ENCODE results near the gene OAS3. TPM values are rescaled to one million over a fixed set of nuclear protein-coding genes. Genes with fewer than 3 reads are reported as not detected.

OAS3 gene
- total RNA-seq, 1 experiment from 2014 or later: 1.2 TPM

DNA sequence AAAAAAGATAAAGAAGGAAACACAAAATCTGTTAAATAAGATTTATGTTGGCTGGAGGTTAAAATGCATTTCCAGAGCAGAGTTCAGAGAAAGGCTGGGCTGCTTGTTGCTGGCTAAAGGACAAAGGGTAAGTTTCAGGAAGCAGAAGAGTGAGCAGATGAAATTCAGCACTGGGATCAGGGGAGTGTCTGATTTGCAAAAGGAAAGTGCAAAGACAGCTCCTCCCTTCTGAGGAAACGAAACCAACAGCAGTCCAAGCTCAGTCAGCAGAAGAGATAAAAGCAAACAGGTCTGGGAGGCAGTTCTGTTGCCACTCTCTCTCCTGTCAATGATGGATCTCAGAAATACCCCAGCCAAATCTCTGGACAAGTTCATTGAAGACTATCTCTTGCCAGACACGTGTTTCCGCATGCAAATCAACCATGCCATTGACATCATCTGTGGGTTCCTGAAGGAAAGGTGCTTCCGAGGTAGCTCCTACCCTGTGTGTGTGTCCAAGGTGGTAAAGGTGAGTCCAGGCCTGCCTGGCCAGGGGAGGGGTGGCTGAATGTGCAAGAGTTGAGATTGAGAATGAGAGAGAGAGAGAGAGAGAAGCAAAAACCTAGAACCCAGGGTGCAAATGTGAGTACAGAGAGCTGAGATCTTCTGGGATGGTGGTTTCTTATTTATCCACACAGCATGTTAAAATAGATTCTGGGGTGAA, 31.4 kb upstream of the OAS3 start, which contains the start of gene OAS1 (continued):
- TF ChIP-seq, protein P1, sequence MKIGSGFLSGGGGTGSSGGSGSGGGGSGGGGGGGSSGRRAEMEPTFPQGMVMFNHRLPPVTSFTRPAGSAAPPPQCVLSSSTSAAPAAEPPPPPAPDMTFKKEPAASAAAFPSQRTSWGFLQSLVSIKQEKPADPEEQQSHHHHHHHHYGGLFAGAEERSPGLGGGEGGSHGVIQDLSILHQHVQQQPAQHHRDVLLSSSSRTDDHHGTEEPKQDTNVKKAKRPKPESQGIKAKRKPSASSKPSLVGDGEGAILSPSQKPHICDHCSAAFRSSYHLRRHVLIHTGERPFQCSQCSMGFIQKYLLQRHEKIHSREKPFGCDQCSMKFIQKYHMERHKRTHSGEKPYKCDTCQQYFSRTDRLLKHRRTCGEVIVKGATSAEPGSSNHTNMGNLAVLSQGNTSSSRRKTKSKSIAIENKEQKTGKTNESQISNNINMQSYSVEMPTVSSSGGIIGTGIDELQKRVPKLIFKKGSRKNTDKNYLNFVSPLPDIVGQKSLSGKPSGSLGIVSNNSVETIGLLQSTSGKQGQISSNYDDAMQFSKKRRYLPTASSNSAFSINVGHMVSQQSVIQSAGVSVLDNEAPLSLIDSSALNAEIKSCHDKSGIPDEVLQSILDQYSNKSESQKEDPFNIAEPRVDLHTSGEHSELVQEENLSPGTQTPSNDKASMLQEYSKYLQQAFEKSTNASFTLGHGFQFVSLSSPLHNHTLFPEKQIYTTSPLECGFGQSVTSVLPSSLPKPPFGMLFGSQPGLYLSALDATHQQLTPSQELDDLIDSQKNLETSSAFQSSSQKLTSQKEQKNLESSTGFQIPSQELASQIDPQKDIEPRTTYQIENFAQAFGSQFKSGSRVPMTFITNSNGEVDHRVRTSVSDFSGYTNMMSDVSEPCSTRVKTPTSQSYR (CRISPR knock-in tag; IDR thresholded peaks at IDR 0.05): no peak
- no peak for TF ChIP-seq SOX15 (CRISPR knock-in tag; IDR thresholded peaks at IDR 0.05)
- TF ChIP-seq TEAD1 (CRISPR knock-in tag; IDR thresholded peaks at IDR 0.05): no peak
- TF ChIP-seq, protein P2, sequence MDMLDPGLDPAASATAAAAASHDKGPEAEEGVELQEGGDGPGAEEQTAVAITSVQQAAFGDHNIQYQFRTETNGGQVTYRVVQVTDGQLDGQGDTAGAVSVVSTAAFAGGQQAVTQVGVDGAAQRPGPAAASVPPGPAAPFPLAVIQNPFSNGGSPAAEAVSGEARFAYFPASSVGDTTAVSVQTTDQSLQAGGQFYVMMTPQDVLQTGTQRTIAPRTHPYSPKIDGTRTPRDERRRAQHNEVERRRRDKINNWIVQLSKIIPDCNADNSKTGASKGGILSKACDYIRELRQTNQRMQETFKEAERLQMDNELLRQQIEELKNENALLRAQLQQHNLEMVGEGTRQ (CRISPR knock-in tag; IDR thresholded peaks at IDR 0.05): no peak
- TF ChIP-seq JAZF1 (CRISPR knock-in tag; IDR thresholded peaks at IDR 0.05): no peak
- TF ChIP-seq, protein P3, sequence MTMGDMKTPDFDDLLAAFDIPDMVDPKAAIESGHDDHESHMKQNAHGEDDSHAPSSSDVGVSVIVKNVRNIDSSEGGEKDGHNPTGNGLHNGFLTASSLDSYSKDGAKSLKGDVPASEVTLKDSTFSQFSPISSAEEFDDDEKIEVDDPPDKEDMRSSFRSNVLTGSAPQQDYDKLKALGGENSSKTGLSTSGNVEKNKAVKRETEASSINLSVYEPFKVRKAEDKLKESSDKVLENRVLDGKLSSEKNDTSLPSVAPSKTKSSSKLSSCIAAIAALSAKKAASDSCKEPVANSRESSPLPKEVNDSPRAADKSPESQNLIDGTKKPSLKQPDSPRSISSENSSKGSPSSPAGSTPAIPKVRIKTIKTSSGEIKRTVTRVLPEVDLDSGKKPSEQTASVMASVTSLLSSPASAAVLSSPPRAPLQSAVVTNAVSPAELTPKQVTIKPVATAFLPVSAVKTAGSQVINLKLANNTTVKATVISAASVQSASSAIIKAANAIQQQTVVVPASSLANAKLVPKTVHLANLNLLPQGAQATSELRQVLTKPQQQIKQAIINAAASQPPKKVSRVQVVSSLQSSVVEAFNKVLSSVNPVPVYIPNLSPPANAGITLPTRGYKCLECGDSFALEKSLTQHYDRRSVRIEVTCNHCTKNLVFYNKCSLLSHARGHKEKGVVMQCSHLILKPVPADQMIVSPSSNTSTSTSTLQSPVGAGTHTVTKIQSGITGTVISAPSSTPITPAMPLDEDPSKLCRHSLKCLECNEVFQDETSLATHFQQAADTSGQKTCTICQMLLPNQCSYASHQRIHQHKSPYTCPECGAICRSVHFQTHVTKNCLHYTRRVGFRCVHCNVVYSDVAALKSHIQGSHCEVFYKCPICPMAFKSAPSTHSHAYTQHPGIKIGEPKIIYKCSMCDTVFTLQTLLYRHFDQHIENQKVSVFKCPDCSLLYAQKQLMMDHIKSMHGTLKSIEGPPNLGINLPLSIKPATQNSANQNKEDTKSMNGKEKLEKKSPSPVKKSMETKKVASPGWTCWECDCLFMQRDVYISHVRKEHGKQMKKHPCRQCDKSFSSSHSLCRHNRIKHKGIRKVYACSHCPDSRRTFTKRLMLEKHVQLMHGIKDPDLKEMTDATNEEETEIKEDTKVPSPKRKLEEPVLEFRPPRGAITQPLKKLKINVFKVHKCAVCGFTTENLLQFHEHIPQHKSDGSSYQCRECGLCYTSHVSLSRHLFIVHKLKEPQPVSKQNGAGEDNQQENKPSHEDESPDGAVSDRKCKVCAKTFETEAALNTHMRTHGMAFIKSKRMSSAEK (CRISPR knock-in tag; IDR thresholded peaks at IDR 0.05; ENCODE audit: borderline replicate concordance): no peak
- TF ChIP-seq ETV6 (CRISPR knock-in tag; IDR thresholded peaks at IDR 0.05): no peak
- TF ChIP-seq KAT7 (CRISPR knock-in tag; IDR thresholded peaks at IDR 0.05; ENCODE audit: borderline replicate concordance): no peak
- TF ChIP-seq, protein P4, sequence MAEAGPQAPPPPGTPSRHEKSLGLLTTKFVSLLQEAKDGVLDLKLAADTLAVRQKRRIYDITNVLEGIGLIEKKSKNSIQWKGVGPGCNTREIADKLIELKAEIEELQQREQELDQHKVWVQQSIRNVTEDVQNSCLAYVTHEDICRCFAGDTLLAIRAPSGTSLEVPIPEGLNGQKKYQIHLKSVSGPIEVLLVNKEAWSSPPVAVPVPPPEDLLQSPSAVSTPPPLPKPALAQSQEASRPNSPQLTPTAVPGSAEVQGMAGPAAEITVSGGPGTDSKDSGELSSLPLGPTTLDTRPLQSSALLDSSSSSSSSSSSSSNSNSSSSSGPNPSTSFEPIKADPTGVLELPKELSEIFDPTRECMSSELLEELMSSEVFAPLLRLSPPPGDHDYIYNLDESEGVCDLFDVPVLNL (CRISPR knock-in tag; IDR thresholded peaks at IDR 0.05; ENCODE audit: borderline replicate concordance, low read depth): no peak
- no peak for TF ChIP-seq FOXP1 (CRISPR knock-in tag; IDR thresholded peaks at IDR 0.05; ENCODE audit: borderline replicate concordance)
- no peak for TF ChIP-seq ZNF121 (CRISPR knock-in tag; IDR thresholded peaks at IDR 0.05)
- no peak for TF ChIP-seq CBFB (CRISPR knock-in tag; IDR thresholded peaks at IDR 0.05; ENCODE audit: low read depth)
- no peak for TF ChIP-seq ZNF671 (CRISPR knock-in tag; IDR thresholded peaks at IDR 0.05)

DNA sequence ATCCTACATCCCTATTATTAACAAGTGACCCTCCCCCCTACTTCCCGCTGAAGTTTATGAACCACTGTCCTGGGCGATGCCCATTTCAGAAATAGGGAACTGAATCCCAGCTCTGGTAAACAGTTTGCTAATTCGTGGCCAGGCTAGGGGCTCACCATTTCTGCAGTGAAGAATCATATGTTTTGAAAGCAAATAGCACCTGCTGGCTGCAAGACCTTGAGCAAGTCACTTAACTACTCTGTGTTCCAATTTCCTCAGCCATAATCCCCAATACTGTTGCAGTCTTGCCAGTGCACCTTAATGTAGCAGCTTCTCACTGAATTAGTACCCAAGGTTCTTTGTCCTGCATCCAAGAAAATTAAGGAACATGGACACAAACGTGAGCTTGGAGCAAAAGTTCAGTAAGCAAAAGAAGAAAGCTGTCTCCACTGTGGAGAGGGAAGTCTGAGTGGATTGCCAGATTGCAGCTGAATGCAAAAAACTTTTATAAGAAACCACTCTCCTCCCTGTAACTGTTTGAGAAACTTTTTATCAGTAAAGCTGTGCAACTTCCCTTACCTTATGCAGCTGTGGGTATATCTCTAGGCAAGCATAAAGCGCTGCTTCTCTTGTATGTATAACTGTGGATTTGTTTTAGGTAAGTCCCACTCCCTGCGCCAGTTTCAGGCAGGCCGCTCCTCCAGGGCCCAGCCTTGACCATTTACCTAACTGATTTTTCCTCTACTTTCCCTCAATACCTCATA, 30.7 kb upstream of the OAS3 start:
- POLR2A ChIA-PET: no interaction called here
- peaks cover 8% of the 10 kb centered on the region for H3K36me3 Mint-ChIP-seq
- no peak overlapping the region for H3K4me3 Mint-ChIP-seq
- CTCF ChIA-PET: interaction anchor here (0.9 to 1.9 kb wide), 4 partner anchors 45 to 104 kb away, joined by 3 to 11 read pairs (median 3); no protein-coding TSS in a partner anchor
- TF ChIP-seq ZNF396 (CRISPR knock-in tag; IDR thresholded peaks at IDR 0.05; ENCODE audit: borderline replicate concordance) (no peak), OVOL2 (CRISPR knock-in tag; IDR thresholded peaks at IDR 0.05; ENCODE audit: borderline replicate concordance) (no peak)
- TF ChIP-seq, protein P2 (CRISPR knock-in tag; IDR thresholded peaks at IDR 0.05): no peak
- no peak for DNase-seq (ENCODE audit: low spot score)
- peaks cover 11% of the 10 kb centered on the region for H3K4me1 Mint-ChIP-seq
- ATAC-seq: no peak
- peaks cover 4% of the 10 kb centered on the region for H3K27me3 Mint-ChIP-seq (ENCODE audit: low read depth)
- no peak overlapping the region for H3K27ac Mint-ChIP-seq
- peaks cover 27% of the 10 kb centered on the region for H3K9me3 Mint-ChIP-seq

Data from WTC11 (cell line).